HepG2 (cell line): ENCODE results near the gene ANO5. TPM values are rescaled to one million over a fixed set of nuclear protein-coding genes. Genes with fewer than 3 reads are reported as not detected.

ENCODE experiments used
- ATAC-seq: fragments of 200-7000 bp; cut with Tn5 transposase; 3 replicates; pipeline ENCODE4 v1.9.1; 2020; ENCODE audit warnings: mild to moderate bottlenecking, moderate library complexity
- Bru-seq: library from RNA; stranded (reverse); fragments of 400-500 nt; gene quantifications from one replicate; lab custom pipeline; 2021; lab: Mats Ljungman, UMichigan
- BruChase-seq, 2 experiments: library from RNA; stranded (reverse); fragments of 400-500 nt; gene quantifications; one replicate each; lab custom pipeline; 2021; lab: Mats Ljungman, UMichigan
- BruUV-seq: library from RNA; stranded (reverse); fragments of 400-500 nt; replicated peaks from 2 replicates; lab custom pipeline; 2021; lab: Mats Ljungman, UMichigan
- CTCF ChIA-PET: fragments of 300-600 bp; formaldehyde crosslinking; extraction: SDS; loops from one replicate; lab custom pipeline; 2021; ENCODE audit warnings: low total read pairs, inconsistent platforms, low intra/inter-chr PET ratio; lab: Yijun Ruan, JAX
- POLR2A ChIA-PET: fragments of 350-600 bp; sonication (Branson Sonifier 250); formaldehyde crosslinking; loops from one replicate; lab custom pipeline; 2020; ENCODE audit warnings: antibody characterized with exemption, inconsistent platforms; lab: Yijun Ruan, JAX
- DNase-seq: peaks from one replicate; pipeline ENCODE4 v3.0.0-alpha.2; 2015; ENCODE audit warnings: low spot score
- FAIRE-seq: peaks from 3 replicates; lab custom pipeline; 2011; peaks lifted over from hg19 to GRCh38; lab: Jason Lieb, UNC
- H2AFZ ChIP-seq: one replicate; pipeline ENCODE4 v1.6.1; 2011; ENCODE audit warnings: low read length, inconsistent platforms
- H3K27ac ChIP-seq: fragments of 300-600 bp; 3 replicates; pipeline ENCODE4 v1.8.0; 2011; ENCODE audit warnings: mixed run types, mild to moderate bottlenecking, mixed read lengths, low read length, inconsistent platforms; ENCODE audit not compliant: insufficient read depth; ENCODE audit errors: extremely low read length
- H3K27me3 ChIP-seq, 2 experiments: fragments of 200-600 bp in 1 of 2; 2 replicates in 1 of 2; 3 replicates in 1 of 2; pipeline versions ENCODE4 v1.6.0 to v1.8.0; 2011; ENCODE audit warnings: low read length in 2 of 2, mild to moderate bottlenecking in 2 of 2, moderate library complexity in 2 of 2, inconsistent platforms in 1 of 2; ENCODE audit not compliant: insufficient read depth in 2 of 2, control insufficient read depth in 1 of 2
- H3K36me3 ChIP-seq, 2 experiments: fragments of 200-600 bp in 1 of 2; replicated peaks in 1 of 2; 2 replicates in 1 of 2; 3 replicates in 1 of 2; pipeline versions ENCODE4 v1.5.1 to v1.8.0; 2011; ENCODE audit warnings: low read length in 2 of 2, inconsistent platforms in 1 of 2; ENCODE audit not compliant: insufficient read depth in 2 of 2, control insufficient read depth in 1 of 2
- H3K4me1 ChIP-seq: 2 replicates; pipeline ENCODE4 v1.5.1; 2012; ENCODE audit warnings: low read length, inconsistent platforms; ENCODE audit not compliant: insufficient read depth
- H3K4me2 ChIP-seq: 2 replicates; pipeline ENCODE4 v1.6.0; 2011; ENCODE audit warnings: low read depth, low read length, inconsistent platforms
- H3K4me3 ChIP-seq, 3 experiments: fragments of 200-600 bp in 1 of 3; sonication (generic), shearing (Covaris generic) in 1 of 3; replicated peaks in 1 of 3; 2 replicates each; pipeline ENCODE4 v1.5.1; 2011 to 2016; ENCODE audit warnings: low read length in 3 of 3, inconsistent platforms in 2 of 3, low read depth in 2 of 3, mild to moderate bottlenecking in 2 of 3, control low read depth in 1 of 3, mixed read lengths in 1 of 3; ENCODE audit not compliant: insufficient read depth in 1 of 3
- H3K79me2 ChIP-seq: one replicate; pipeline ENCODE4 v1.6.1; 2011; ENCODE audit warnings: low read length, inconsistent platforms; ENCODE audit not compliant: insufficient read depth
- H3K9ac ChIP-seq: 2 replicates; pipeline ENCODE4 v1.6.0; 2011; ENCODE audit warnings: mild to moderate bottlenecking, low read depth, low read length, inconsistent platforms; ENCODE audit not compliant: insufficient read depth
- H3K9me3 ChIP-seq: 2 replicates; pipeline ENCODE4 v1.5.1; 2012; ENCODE audit warnings: mild to moderate bottlenecking, low read length
- H4K20me1 ChIP-seq: 2 replicates; pipeline ENCODE4 v1.6.0; 2011; ENCODE audit warnings: inconsistent platforms, mild to moderate bottlenecking, low read length, moderate library complexity; ENCODE audit not compliant: insufficient read depth
- ATF7-NPFF ChIP-seq: sonication (generic); formaldehyde crosslinking; IDR thresholded peaks from 2 replicates; pipeline ENCODE4 v1.8.1; 2023; ENCODE audit warnings: mild to moderate bottlenecking, low read depth, missing genetic modification reagents, moderate library complexity
- GABPB1 ChIP-seq: IDR thresholded peaks from 2 replicates; pipeline ENCODE4 v1.6.1; 2016; ENCODE audit warnings: mild to moderate bottlenecking, missing genetic modification reagents, moderate library complexity, missing compliant biosample characterization
- GMEB1 ChIP-seq: sonication (generic); formaldehyde crosslinking; IDR thresholded peaks from 2 replicates; pipeline ENCODE4 v1.5.1; 2020; ENCODE audit warnings: missing genetic modification reagents, mild to moderate bottlenecking, borderline replicate concordance
- KDM2A ChIP-seq: sonication (generic); formaldehyde crosslinking; IDR thresholded peaks from 2 replicates; pipeline ENCODE4 v1.4.0; 2020; ENCODE audit warnings: low read depth, missing genetic modification reagents, borderline replicate concordance
- ZBTB42 ChIP-seq: sonication (generic); formaldehyde crosslinking; IDR thresholded peaks from 2 replicates; pipeline ENCODE4 v1.5.0; 2020; ENCODE audit warnings: mild to moderate bottlenecking, missing genetic modification reagents
- ZFP91 ChIP-seq: sonication (generic); formaldehyde crosslinking; IDR thresholded peaks from 2 replicates; pipeline ENCODE4 v1.9.0; 2022; ENCODE audit warnings: missing genetic modification reagents, mild to moderate bottlenecking, borderline replicate concordance
- ZFX ChIP-seq: sonication (generic); formaldehyde crosslinking; IDR thresholded peaks from 2 replicates; pipeline ENCODE4 v1.4.0; 2020; ENCODE audit warnings: mild to moderate bottlenecking, low read depth, missing genetic modification reagents, moderate library complexity
- ZNF263 ChIP-seq: sonication (generic); formaldehyde crosslinking; IDR thresholded peaks from 2 replicates; pipeline ENCODE4 v1.4.0; 2020; ENCODE audit warnings: missing genetic modification reagents
- ZNF574 ChIP-seq: sonication (generic); formaldehyde crosslinking; IDR thresholded peaks from 2 replicates; pipeline ENCODE4 v1.4.0; 2020; ENCODE audit warnings: missing genetic modification reagents
- WGBS: methylation state at CpG from one replicate; pipeline ENCODE4 v1.1.6; 2017; ENCODE audit warnings: low lambda C conversion rate; 5-methylcytosine and 5-hydroxymethylcytosine counted together
- in situ Hi-C: cut with HindIII; loops from 2 replicates; pipeline ENCODE4 v1.10.0; 2017; ENCODE audit warnings: low pct_unique_long_range_greater_than_20kb; ENCODE audit not compliant: extremely low pct_ligation_motif_present
- intact Hi-C: fragments of 100-400 bp; cut with micrococcal nuclease; formaldehyde crosslinking; loops from one replicate; pipeline ENCODE4 v1.10.0; 2022; ENCODE audit not compliant: unreplicated experiment
- long read RNA-seq, 2 experiments: library from RNA in 1 of 2; library from polyadenylated mRNA in 1 of 2; stranded (forward) in 1 of 2; unstranded in 1 of 2; transcript quantifications; one replicate each; pipeline ENCODE4 v2.0.0, GENCODE V29; 2019 to 2022
- polyA minus RNA-seq, 3 experiments: library from RNA; depleted of rRNA, polyadenylated mRNA; stranded (reverse); fragments of >200 nt; gene quantifications; 2 replicates each; pipeline ENCODE4 v1.2.3, GENCODE V29; 2011; ENCODE audit warnings: low replicate concordance in 1 of 3
- polyA plus RNA-seq, 8 experiments: library from polyadenylated mRNA; depleted of rRNA in 3 of 8; stranded (reverse) in 7 of 8; unstranded in 1 of 8; fragments of >200 nt; fragmentation: Illumina TruSeq in 4 of 8; extraction: Trizol in 4 of 8; gene quantifications; 2 replicates each; pipeline versions ENCODE4 v1.2.1 to v1.2.3, GENCODE V29; 2011 to 2016; ENCODE audit warnings: low read depth in 4 of 8, missing spikeins in 1 of 8, mixed read lengths in 1 of 8; ENCODE audit not compliant: insufficient read depth in 1 of 8
- total RNA-seq, 5 experiments: library from RNA; depleted of rRNA; stranded (reverse); fragments of >200 nt; fragmentation: Illumina TruSeq; extraction: Trizol; gene quantifications; 2 replicates each; pipeline ENCODE4 v1.2.3, GENCODE V29; 2016; ENCODE audit warnings: low read depth in 1 of 5

The ANO5 gene
- 0.02 TPM in 1 of 2 replicates, not detected in the other for total RNA-seq (2016; rRNA removed; fragmentation: Illumina TruSeq; extraction: Trizol)
- total RNA-seq (2016; cell fraction: cytosol; rRNA removed; fragmentation: Illumina TruSeq; extraction: Trizol; ENCODE audit: low read depth) = under 0.01 and 0.09 TPM in 2 replicates
- total RNA-seq (2016; cell fraction: insoluble cytoplasmic fraction; rRNA removed; fragmentation: Illumina TruSeq; extraction: Trizol) = not detected in 2 replicates
- total RNA-seq (2016; cell fraction: membrane; rRNA removed; fragmentation: Illumina TruSeq; extraction: Trizol) = 0.03 TPM in 1 of 2 replicates, not detected in the other
- not detected in 2 replicates for total RNA-seq (2016; cell fraction: nucleus; rRNA removed; fragmentation: Illumina TruSeq; extraction: Trizol)
- 0.03 and 0.08 TPM in 2 replicates for polyA plus RNA-seq (2011; rRNA removed)
- polyA plus RNA-seq (2011; cell fraction: cytosol; rRNA removed) = 0.03 and 0.09 TPM in 2 replicates
- 0.03 and 0.24 TPM in 2 replicates for polyA plus RNA-seq (2011; cell fraction: nucleus; rRNA removed)
- 0.03 and 0.13 TPM in 2 replicates for polyA plus RNA-seq (2012)
- not detected in 2 replicates for polyA plus RNA-seq (2016; cell fraction: cytosol; fragmentation: Illumina TruSeq; extraction: Trizol; ENCODE audit: low read depth)
- polyA plus RNA-seq (2016; cell fraction: insoluble cytoplasmic fraction; fragmentation: Illumina TruSeq; extraction: Trizol; ENCODE audit: low read depth) = not detected in 2 replicates
- not detected in 2 replicates for polyA plus RNA-seq (2016; cell fraction: membrane; fragmentation: Illumina TruSeq; extraction: Trizol; ENCODE audit: low read depth)
- 0.08 TPM in 1 of 2 replicates, not detected in the other for polyA plus RNA-seq (2016; cell fraction: nucleus; fragmentation: Illumina TruSeq; extraction: Trizol; ENCODE audit: insufficient read depth, low read depth)
- polyA minus RNA-seq (2011; rRNA and poly(A)+ RNA removed; ENCODE audit: low replicate concordance) = not detected in 2 replicates
- not detected in 2 replicates for polyA minus RNA-seq (2011; cell fraction: cytosol; rRNA and poly(A)+ RNA removed)
- polyA minus RNA-seq (2011; cell fraction: nucleus; rRNA and poly(A)+ RNA removed) = 0.26 and 0.37 TPM in 2 replicates
- percentile 16 among the genes with signal in this experiment for Bru-seq, nascent RNA
- BruChase-seq, experiment 1, labeled RNA remaining after a 6-hour chase = percentile 15 among the genes with signal in this experiment
- percentile 18 among the genes with signal in this experiment for BruChase-seq, experiment 2, labeled RNA remaining after a 2-hour chase
- long read RNA-seq, experiment 1 = 0 reads
- long read RNA-seq, experiment 2 = 0 reads

GRCh38 chr11:22192642-22193347 is at the start of gene ANO5:
Gene ANO5, plus strand, starts transcription at chr11:22193085. Its CDS starts 408 bp downstream, at chr11:22193493.
- ATAC-seq (peak; percentile 88), DNase-seq (no peak), FAIRE-seq (no peak)
- Histone ChIP-seq H3K4me3 (peak within 1 kb of the TSS; percentile 60 to 70 (median 64)), H3K36me3 (no peaks in the 10 kb centered on the region), H3K9ac (peak within 1 kb of the TSS; percentile 39; the same call in 1 of the 2 replicates), H3K27ac (no peak within 1 kb of the TSS), H3K79me2 (no peaks in the 10 kb centered on the region), H3K9me3 (no peaks in the 10 kb centered on the region), H3K4me1 (no peaks in the 10 kb centered on the region), H4K20me1 (no peaks in the 10 kb centered on the region), H3K4me2 (peak within 1 kb of the TSS; percentile 78), H2AFZ (peak within 1 kb of the TSS; percentile 8), H3K27me3 (peaks cover 0 to 7% of the 10 kb centered on the region in 2 experiments; a peak in 2 of 5 replicates)
- WGBS = 9% methylated on average over 45 of the region's 56 CpGs
- CTCF ChIA-PET = no interaction called here
- POLR2A ChIA-PET = no interaction called here
- in situ Hi-C loops (no loop called here), intact Hi-C loops (no loop called here)
- no TSS peak for BruUV-seq
- TF ChIP-seq KDM2A (CRISPR knock-in tag) (peak; percentile 17; the same call in 1 of the 2 replicates), ZBTB42 (CRISPR knock-in tag) (no peak), ZNF574 (CRISPR knock-in tag) (peak; percentile 16; the same call in 1 of the 2 replicates), ZFX (CRISPR knock-in tag) (0 out of 2 replicates have a peak, but pooled peaks have one; percentile 19), GABPB1 (CRISPR knock-in tag) (peak; percentile 15; the same call in 1 of the 2 replicates), ZFP91 (CRISPR knock-in tag) (peak; percentile 37; the same call in 1 of the 2 replicates), ATF7-NPFF (CRISPR knock-in tag) (peak; percentile 25; the same call in 1 of the 2 replicates), ZNF263 (peak; percentile 73), GMEB1 (no peak)
